Osteoblast (primary cell): ENCODE data around the gene SLC22A15. TPM values are rescaled to one million over a fixed set of nuclear protein-coding genes. Genes with fewer than 3 reads are reported as not detected.

Source experiments
- DNase-seq: peaks from one replicate; pipeline ENCODE4 v3.0.0; 2011; ENCODE audit warnings: low spot score, mixed read lengths; ENCODE audit not compliant: insufficient read length; ENCODE audit errors: missing footprints
- H2AFZ ChIP-seq: 2 replicates; pipeline ENCODE4 v1.6.0; 2011; ENCODE audit warnings: mild to moderate bottlenecking, low read length
- H3K27ac ChIP-seq: 2 replicates; pipeline ENCODE4 v1.5.1; 2011; ENCODE audit warnings: mild to moderate bottlenecking, low read depth, low read length, moderate library complexity
- H3K27me3 ChIP-seq: 2 replicates; pipeline ENCODE4 v1.6.0; 2012; ENCODE audit warnings: mild to moderate bottlenecking, control low read depth, inconsistent platforms, low read length, moderate library complexity; ENCODE audit not compliant: insufficient read depth
- H3K36me3 ChIP-seq: 2 replicates; pipeline ENCODE4 v1.5.1; 2011; ENCODE audit warnings: mild to moderate bottlenecking, low read length, control low read depth, moderate library complexity; ENCODE audit not compliant: insufficient read depth
- H3K4me1 ChIP-seq: 2 replicates; pipeline ENCODE4 v1.5.1; 2011; ENCODE audit warnings: mild to moderate bottlenecking, low read length, control low read depth, moderate library complexity; ENCODE audit not compliant: insufficient read depth
- H3K4me2 ChIP-seq: 2 replicates; pipeline ENCODE4 v1.6.0; 2011; ENCODE audit warnings: mild to moderate bottlenecking, low read length; ENCODE audit not compliant: insufficient read depth
- H3K4me3 ChIP-seq: fragments of 200-600 bp; sonication (generic); 3 replicates; pipeline ENCODE4 v1.5.1; 2012; ENCODE audit warnings: mild to moderate bottlenecking, low read length, inconsistent platforms; ENCODE audit not compliant: insufficient read depth
- H3K79me2 ChIP-seq: 2 replicates; pipeline ENCODE4 v1.6.0; 2012; ENCODE audit warnings: mild to moderate bottlenecking, low read length, control low read depth, inconsistent platforms; ENCODE audit not compliant: insufficient read depth
- H3K9me3 ChIP-seq: 2 replicates; pipeline ENCODE4 v1.5.1; 2011; ENCODE audit warnings: low read depth, low read length, control low read depth
- H4K20me1 ChIP-seq: 2 replicates; pipeline ENCODE4 v1.6.0; 2012; ENCODE audit warnings: mild to moderate bottlenecking, low read length, control low read depth; ENCODE audit not compliant: insufficient read depth
- CTCF ChIP-seq: IDR thresholded peaks from 2 replicates; pipeline ENCODE4 v1.5.1; 2011; ENCODE audit warnings: mild to moderate bottlenecking, low read depth, low read length, moderate library complexity; ENCODE audit errors: extremely low read depth
- total RNA-seq: library from RNA; depleted of rRNA; stranded (reverse); fragments of >200 nt; gene quantifications from 2 replicates; pipeline ENCODE4 v1.2.3, GENCODE V29; 2012

SLC22A15 gene
- total RNA-seq, 1 donor = 14.5 TPM

DNA sequence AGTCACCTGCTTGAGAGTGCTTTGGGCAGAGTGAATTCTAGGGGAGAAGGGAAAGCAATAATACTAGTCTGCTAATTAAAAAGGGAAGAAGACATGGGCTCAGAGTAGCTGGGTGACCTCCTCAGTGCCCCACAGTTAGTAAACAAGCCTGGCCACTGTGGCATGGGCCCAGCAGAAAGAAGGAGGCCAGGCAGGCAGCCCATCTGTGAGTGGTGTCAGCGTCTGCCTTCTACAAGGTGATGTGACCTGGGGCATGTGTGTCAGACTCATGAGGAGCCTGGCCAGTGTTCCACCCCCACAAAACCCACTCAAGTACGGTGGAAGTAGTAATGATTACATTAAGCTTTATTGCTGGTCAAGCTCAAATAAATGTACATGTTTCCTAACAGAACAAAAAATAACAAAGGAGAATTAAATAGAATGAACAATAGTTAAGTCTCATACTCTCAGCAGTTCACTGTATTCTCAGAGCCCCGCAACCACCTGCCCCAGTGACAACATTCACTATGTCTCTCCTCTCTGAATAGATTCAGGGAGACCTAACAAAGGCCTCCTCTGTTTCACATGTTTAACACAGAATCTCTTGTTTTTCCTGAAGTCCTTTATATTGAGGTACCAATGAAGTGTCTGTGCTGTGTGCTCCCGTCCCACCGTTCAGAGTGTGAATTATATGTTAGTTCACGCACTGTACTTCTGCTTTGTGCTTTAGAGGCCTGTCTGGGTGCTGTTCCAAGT is 32.5 kb downstream of the SLC22A15 start:
- Histone ChIP-seq H3K4me3 (no peak overlapping the region), H3K27me3 (no peaks in the 10 kb centered on the region), H2AFZ (no peak overlapping the region), H3K27ac (no peak overlapping the region), H3K36me3 (no peaks in the 10 kb centered on the region), H3K4me1 (no peaks in the 10 kb centered on the region), H3K4me2 (no peak overlapping the region), H3K9me3 (no peaks in the 10 kb centered on the region), H3K79me2 (no peaks in the 10 kb centered on the region), H4K20me1 (no peaks in the 10 kb centered on the region)
- DNase-seq = no peak
- TF ChIP-seq CTCF = no peak

GRCh38 chr1:116012716-116013115 is 36.4 kb downstream of the SLC22A15 start:
- Histone ChIP-seq H3K4me3 (no peak overlapping the region), H3K27me3 (no peaks in the 10 kb centered on the region), H4K20me1 (no peaks in the 10 kb centered on the region), H3K79me2 (no peaks in the 10 kb centered on the region), H3K9me3 (no peaks in the 10 kb centered on the region), H2AFZ (no peak overlapping the region), H3K36me3 (no peaks in the 10 kb centered on the region), H3K4me1 (no peaks in the 10 kb centered on the region), H3K27ac (no peak overlapping the region), H3K4me2 (no peak overlapping the region)
- TF ChIP-seq CTCF = no peak
- no peak for DNase-seq

- no peak for TF ChIP-seq CTCF
- DNase-seq = no peak
Measured at GRCh38 chr1:116015679-116016078, 39.4 kb downstream of the SLC22A15 start.

GRCh38 chr1:116018007-116018406 is 41.7 kb downstream of the SLC22A15 start:
- Histone ChIP-seq H3K27me3 (no peaks in the 10 kb centered on the region), H3K4me3 (no peak overlapping the region), H3K27ac (no peak overlapping the region), H3K79me2 (no peaks in the 10 kb centered on the region), H4K20me1 (no peaks in the 10 kb centered on the region), H3K36me3 (no peaks in the 10 kb centered on the region), H2AFZ (no peak overlapping the region), H3K4me2 (no peak overlapping the region), H3K4me1 (no peaks in the 10 kb centered on the region), H3K9me3 (no peaks in the 10 kb centered on the region)
- no peak for TF ChIP-seq CTCF
- DNase-seq = no peak

More at GRCh38 chr1:116015679-116016078, 39.4 kb downstream of the SLC22A15 start:
- H2AFZ ChIP-seq = no peak overlapping the region
- no peaks in the 10 kb centered on the region for H3K79me2 ChIP-seq
- H3K4me3 ChIP-seq = no peak overlapping the region
- H4K20me1 ChIP-seq = no peaks in the 10 kb centered on the region
- H3K4me2 ChIP-seq = no peak overlapping the region
- H3K36me3 ChIP-seq = no peaks in the 10 kb centered on the region
- H3K4me1 ChIP-seq = no peaks in the 10 kb centered on the region
- H3K27me3 ChIP-seq = no peaks in the 10 kb centered on the region
- no peaks in the 10 kb centered on the region for H3K9me3 ChIP-seq
- no peak overlapping the region for H3K27ac ChIP-seq
